Stomach (tissue), 4 donors: ENCODE measurements around the gene ARID3A.

Source experiments
- POLR2A ChIP-seq, 4 donors: fragments of 450-650 bp; IDR thresholded peaks; one replicate each; pipeline ENCODE4 v1.6.1; 2016; ENCODE audit warnings: antibody characterized with exemption in 4 of 4, control low read depth in 2 of 4, mild to moderate bottlenecking in 1 of 4, moderate library complexity in 1 of 4
- TF ChIP-seq, protein P1 (sequence below), 7 experiments: fragments of 450-650 bp in 4 of 7; fragments of 200-600 bp in 3 of 7; sonication (generic) in 3 of 7; IDR thresholded peaks; one replicate each; pipeline ENCODE4 v1.5.1; 2016 to 2019; ENCODE audit warnings: antibody characterized with exemption in 7 of 7, control low read depth in 2 of 7, mild to moderate bottlenecking in 1 of 7

DNA sequence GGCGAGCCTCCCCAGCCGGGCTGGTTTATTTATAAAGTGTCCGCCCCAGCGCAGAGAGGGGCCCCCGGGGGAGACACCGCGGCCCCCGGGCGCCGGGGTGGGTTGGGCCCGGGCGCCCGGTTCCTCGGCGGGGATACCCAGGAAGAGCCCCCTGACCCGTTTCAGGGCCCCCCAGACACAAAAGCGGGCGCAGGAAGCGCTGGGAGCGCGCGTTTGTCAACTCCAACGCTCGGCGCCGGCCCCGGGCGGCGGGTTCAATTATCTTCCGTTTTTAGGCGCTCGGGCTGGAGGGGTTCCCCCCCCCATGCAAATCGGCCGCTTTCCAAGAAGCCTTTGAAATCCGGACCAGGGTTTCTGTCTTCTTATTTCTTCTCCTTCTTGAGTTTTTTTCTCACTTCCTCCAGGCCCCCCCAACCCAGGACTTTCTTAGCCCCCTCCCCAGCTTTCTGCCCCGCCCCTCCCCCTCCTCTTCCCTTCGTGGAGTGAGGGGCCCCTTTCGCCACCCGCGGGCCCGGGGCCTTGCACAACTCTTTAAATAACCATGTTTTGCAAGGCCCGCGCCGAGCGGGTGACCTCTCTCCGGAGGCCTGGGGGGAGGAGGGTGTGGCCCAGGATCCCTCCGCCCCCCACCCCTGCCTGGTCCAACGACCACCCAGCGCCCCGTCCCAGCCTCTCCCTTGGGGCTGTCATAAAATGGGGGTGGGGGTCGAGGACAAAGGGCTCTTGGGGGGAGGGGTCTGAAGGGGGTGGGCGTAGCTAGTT lies 935 bp downstream of the ARID3A start:
- TF ChIP-seq, protein P1, sequence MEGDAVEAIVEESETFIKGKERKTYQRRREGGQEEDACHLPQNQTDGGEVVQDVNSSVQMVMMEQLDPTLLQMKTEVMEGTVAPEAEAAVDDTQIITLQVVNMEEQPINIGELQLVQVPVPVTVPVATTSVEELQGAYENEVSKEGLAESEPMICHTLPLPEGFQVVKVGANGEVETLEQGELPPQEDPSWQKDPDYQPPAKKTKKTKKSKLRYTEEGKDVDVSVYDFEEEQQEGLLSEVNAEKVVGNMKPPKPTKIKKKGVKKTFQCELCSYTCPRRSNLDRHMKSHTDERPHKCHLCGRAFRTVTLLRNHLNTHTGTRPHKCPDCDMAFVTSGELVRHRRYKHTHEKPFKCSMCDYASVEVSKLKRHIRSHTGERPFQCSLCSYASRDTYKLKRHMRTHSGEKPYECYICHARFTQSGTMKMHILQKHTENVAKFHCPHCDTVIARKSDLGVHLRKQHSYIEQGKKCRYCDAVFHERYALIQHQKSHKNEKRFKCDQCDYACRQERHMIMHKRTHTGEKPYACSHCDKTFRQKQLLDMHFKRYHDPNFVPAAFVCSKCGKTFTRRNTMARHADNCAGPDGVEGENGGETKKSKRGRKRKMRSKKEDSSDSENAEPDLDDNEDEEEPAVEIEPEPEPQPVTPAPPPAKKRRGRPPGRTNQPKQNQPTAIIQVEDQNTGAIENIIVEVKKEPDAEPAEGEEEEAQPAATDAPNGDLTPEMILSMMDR (IDR thresholded peaks at IDR 0.05), result no peak
- TF ChIP-seq POLR2A (IDR thresholded peaks at IDR 0.05), result no peak
